HEK293T (cell line): ENCODE results near the gene NPEPL1.

ENCODE experiments used
- ARNT ChIP-seq: fragments of 450-650 bp; IDR thresholded peaks from 2 replicates; pipeline ENCODE4 v1.6.1; 2017; ENCODE audit warnings: mild to moderate bottlenecking
- BHLHE40 ChIP-seq: fragments of 450-650 bp; IDR thresholded peaks from 2 replicates; pipeline ENCODE4 v1.6.1; 2016; ENCODE audit warnings: mild to moderate bottlenecking, moderate library complexity, borderline replicate concordance
- CTBP1 ChIP-seq: fragments of 450-650 bp; IDR thresholded peaks from 2 replicates; pipeline ENCODE4 v1.6.1; 2016; ENCODE audit warnings: borderline replicate concordance
- ELF4 ChIP-seq: fragments of 450-650 bp; IDR thresholded peaks from 2 replicates; pipeline ENCODE4 v1.6.1; 2017; ENCODE audit warnings: antibody characterized with exemption
- FOXA1 ChIP-seq: fragments of 450-650 bp; IDR thresholded peaks from 2 replicates; pipeline ENCODE4 v1.6.1; 2016; ENCODE audit warnings: mild to moderate bottlenecking
- FOXK2 ChIP-seq: fragments of 450-650 bp; IDR thresholded peaks from 2 replicates; pipeline ENCODE4 v1.6.1; 2016; ENCODE audit warnings: mild to moderate bottlenecking
- FOXM1 ChIP-seq: fragments of 450-650 bp; IDR thresholded peaks from 2 replicates; pipeline ENCODE4 v1.6.1; 2017; ENCODE audit warnings: mild to moderate bottlenecking, borderline replicate concordance
- LEF1 ChIP-seq: fragments of 450-650 bp; IDR thresholded peaks from 2 replicates; pipeline ENCODE4 v1.6.1; 2017; ENCODE audit warnings: mild to moderate bottlenecking, borderline replicate concordance
- NFRKB ChIP-seq: fragments of 450-650 bp; IDR thresholded peaks from 2 replicates; pipeline ENCODE4 v1.6.1; 2016; ENCODE audit warnings: mild to moderate bottlenecking, moderate library complexity
- SP1 ChIP-seq: fragments of 450-650 bp; IDR thresholded peaks from 2 replicates; pipeline ENCODE4 v1.6.1; 2017
- SUZ12 ChIP-seq: fragments of 450-650 bp; IDR thresholded peaks from 2 replicates; pipeline ENCODE4 v1.6.1; 2016; ENCODE audit warnings: mild to moderate bottlenecking
- ZNF384 ChIP-seq: fragments of 450-650 bp; IDR thresholded peaks from 2 replicates; pipeline ENCODE4 v1.6.1; 2016

DNA sequence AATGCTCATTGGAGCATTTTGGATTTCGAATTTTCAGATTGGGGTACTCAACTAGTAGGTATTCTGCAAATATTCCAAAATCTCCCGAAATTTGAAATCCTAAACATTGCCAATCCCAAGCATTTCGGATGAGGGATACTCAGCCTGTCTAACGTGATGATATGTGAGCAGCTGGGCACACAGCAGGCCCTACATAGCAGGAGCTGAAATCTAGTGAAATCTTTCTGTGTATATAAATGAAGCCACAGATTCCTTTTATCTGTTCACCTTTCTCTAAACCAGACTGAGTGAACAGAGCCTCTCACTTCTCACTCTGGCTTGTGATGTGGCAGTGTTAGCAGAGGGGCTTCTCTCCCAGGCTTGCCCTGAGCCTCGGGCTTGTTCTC is 23.7 kb upstream of the NPEPL1 start:
- no peak for TF ChIP-seq SUZ12
- TF ChIP-seq CTBP1: no peak
- no peak for TF ChIP-seq FOXK2
- no peak for TF ChIP-seq SP1
- TF ChIP-seq LEF1: no peak
- TF ChIP-seq ZNF384: no peak
- no peak for TF ChIP-seq ELF4
- no peak for TF ChIP-seq BHLHE40
- no peak for TF ChIP-seq FOXM1
- no peak for TF ChIP-seq FOXA1
- TF ChIP-seq NFRKB: no peak
- TF ChIP-seq ARNT: no peak
